Measurements from ENCODE around the gene PAQR5. TPM values are rescaled to one million over a fixed set of nuclear protein-coding genes. Genes with fewer than 3 reads are reported as not detected.

The PAQR5 gene
- total and polyA plus RNA-seq, 7 donors: 0.36 to 19.7 (median 10.2) TPM; not detected in 2

DNA sequence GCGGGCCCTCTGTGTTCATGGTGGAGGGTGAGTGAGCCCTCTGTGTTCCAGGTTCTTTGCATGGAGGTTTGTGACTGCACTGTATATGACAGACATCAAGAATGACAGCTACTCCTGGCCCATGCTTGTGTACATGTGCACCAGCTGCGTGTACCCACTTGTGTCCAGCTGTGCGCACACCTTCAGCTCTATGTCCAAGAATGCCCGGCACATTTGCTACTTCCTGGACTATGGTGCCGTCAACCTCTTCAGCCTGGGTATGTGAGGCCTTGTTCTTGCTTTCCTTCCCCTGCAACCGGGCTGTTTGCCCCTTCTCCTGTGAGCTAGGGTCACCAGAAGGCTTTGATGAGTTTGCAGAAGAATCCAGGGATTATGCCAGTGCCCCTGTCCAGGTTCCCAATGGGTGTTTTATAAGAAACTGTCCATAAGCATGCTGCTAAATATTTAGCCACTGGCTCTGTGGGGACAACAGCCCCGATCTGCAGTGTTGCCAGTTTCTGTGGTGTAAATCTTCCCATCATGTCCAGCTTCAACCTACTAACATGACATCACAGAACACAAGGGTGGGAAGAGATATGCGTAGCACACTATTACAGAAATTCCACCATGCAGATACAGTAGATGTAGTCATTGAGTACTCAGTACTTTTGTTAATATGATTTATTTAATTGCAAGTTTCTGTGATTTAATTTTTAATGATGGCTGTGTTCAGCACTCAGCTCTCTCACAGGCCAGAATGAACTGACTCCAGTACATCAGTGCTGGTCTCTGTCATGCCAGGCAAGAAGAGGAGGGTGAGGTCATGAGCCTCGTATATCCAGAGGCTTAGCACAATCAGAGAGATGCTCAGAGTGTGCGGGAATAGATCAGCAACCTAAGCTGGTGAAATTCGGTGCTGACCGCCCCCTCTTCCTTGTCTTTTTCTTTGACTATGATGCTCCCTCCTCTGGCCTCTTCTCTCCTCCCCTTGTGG is 86.2 kb downstream of the PAQR5 start:
- no peaks in the 10 kb centered on the region for H3K36me3 ChIP-seq
- H3K27ac ChIP-seq: no peak overlapping the region
- TF ChIP-seq POLR2A (IDR thresholded peaks at IDR 0.05) (no peak), EP300 (IDR thresholded peaks at IDR 0.05) (no peak), POLR2AphosphoS5 (IDR thresholded peaks at IDR 0.05) (no peak)
- TF ChIP-seq, protein P1, sequence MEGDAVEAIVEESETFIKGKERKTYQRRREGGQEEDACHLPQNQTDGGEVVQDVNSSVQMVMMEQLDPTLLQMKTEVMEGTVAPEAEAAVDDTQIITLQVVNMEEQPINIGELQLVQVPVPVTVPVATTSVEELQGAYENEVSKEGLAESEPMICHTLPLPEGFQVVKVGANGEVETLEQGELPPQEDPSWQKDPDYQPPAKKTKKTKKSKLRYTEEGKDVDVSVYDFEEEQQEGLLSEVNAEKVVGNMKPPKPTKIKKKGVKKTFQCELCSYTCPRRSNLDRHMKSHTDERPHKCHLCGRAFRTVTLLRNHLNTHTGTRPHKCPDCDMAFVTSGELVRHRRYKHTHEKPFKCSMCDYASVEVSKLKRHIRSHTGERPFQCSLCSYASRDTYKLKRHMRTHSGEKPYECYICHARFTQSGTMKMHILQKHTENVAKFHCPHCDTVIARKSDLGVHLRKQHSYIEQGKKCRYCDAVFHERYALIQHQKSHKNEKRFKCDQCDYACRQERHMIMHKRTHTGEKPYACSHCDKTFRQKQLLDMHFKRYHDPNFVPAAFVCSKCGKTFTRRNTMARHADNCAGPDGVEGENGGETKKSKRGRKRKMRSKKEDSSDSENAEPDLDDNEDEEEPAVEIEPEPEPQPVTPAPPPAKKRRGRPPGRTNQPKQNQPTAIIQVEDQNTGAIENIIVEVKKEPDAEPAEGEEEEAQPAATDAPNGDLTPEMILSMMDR (IDR thresholded peaks at IDR 0.05): no peak
- WGBS, 2 donors: 90 to 92% methylated on average over 12 of the region's 12 CpGs
- no peaks in the 10 kb centered on the region for H3K4me1 ChIP-seq
- intact Hi-C loops (cut with DNase I): no loop called here
- no peaks in the 10 kb centered on the region for H3K9me3 ChIP-seq
- no peaks in the 10 kb centered on the region for H3K27me3 ChIP-seq
- peak; percentile 39 for DNase-seq
- H3K4me3 ChIP-seq: no peak overlapping the region

DNA sequence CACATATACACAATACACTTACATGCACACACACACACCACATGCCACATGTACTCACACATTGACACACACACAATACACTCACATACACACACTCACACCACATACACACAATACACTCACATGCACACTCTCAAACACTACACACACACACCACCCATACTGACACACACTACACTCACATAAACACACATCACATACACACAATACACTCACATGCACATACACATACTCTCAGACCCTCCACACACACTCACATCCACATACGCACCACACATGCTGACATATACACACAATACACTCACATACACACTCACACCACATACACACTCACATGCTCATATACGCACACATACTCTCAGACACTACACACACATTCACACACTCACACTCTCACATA is 87.1 kb downstream of the PAQR5 start:
- no peak overlapping the region for H3K4me3 ChIP-seq
- intact Hi-C loops (cut with DNase I): no loop called here
- no peak for TF ChIP-seq POLR2A (IDR thresholded peaks at IDR 0.05)
- TF ChIP-seq, protein P1 (IDR thresholded peaks at IDR 0.05): no peak
- no peak for TF ChIP-seq POLR2AphosphoS5 (IDR thresholded peaks at IDR 0.05)
- no peak for TF ChIP-seq EP300 (IDR thresholded peaks at IDR 0.05)
- H3K4me1 ChIP-seq: no peaks in the 10 kb centered on the region
- no peaks in the 10 kb centered on the region for H3K9me3 ChIP-seq
- no peaks in the 10 kb centered on the region for H3K27me3 ChIP-seq
- no peaks in the 10 kb centered on the region for H3K36me3 ChIP-seq
- WGBS, 2 donors: 94 to 96% methylated on average over 2 of the region's 2 CpGs
- DNase-seq: peak; percentile 18
- no peak overlapping the region for H3K27ac ChIP-seq

DNA sequence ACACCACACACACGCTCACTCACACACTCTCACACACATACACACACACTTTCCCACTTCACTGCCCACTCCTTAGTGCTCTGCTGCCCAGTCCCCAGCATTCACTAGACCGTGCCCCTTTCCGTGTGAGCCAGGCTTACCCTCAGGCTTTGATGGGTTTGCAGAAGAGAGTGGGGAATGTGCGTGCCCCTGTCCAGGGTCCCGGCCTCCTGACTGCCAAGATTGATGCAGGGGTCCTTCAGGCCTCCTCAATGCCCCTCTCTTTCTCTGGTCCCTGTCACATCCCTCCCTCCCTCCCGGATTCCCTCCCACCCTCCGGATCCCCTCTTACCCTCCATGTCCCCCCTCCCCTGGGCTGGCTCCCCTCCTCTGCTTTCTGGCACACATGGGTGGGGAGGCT is 87.6 kb downstream of the PAQR5 start:
- DNase-seq: peak; percentile 38
- H3K36me3 ChIP-seq: no peaks in the 10 kb centered on the region
- no peak for TF ChIP-seq POLR2A (IDR thresholded peaks at IDR 0.05)
- TF ChIP-seq, protein P1 (IDR thresholded peaks at IDR 0.05): no peak
- TF ChIP-seq POLR2AphosphoS5 (IDR thresholded peaks at IDR 0.05): no peak
- TF ChIP-seq EP300 (IDR thresholded peaks at IDR 0.05): no peak
- no peak overlapping the region for H3K4me3 ChIP-seq
- H3K27ac ChIP-seq: no peak overlapping the region
- no peaks in the 10 kb centered on the region for H3K4me1 ChIP-seq
- 91 to 92% methylated on average over 7 of the region's 7 CpGs for WGBS, 2 donors
- H3K9me3 ChIP-seq: no peaks in the 10 kb centered on the region
- intact Hi-C loops (cut with DNase I): no loop called here
- H3K27me3 ChIP-seq: no peaks in the 10 kb centered on the region

DNA sequence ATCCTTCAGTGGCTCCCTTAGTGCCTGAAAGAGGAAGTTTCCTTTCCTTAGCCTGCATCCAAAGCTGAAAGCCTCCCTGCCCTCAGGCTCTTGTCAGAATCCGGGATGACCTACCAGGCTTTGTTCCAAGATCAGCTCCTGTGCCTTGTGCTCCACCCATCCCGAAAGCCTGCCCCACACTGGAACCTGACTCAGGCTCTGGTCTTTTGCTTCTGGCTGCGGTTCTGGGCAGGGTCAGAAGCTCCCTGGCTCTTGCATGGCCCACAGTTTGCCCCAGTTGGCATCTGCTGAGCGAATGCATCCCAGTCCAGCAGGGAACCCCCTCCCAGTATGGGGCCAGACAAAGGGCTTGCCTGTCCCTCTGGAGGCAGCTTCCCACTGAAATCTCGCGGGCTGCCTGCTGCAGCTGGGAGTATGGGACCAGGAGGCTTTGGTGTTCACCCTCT is 89.6 kb downstream of the PAQR5 start:
- WGBS, 2 donors: 75 to 76% methylated on average over 6 of the region's 6 CpGs
- no peaks in the 10 kb centered on the region for H3K36me3 ChIP-seq
- no peaks in the 10 kb centered on the region for H3K27me3 ChIP-seq
- no peaks in the 10 kb centered on the region for H3K4me1 ChIP-seq
- H3K9me3 ChIP-seq: no peaks in the 10 kb centered on the region
- H3K27ac ChIP-seq: no peak overlapping the region
- no peak overlapping the region for H3K4me3 ChIP-seq
- TF ChIP-seq POLR2AphosphoS5 (IDR thresholded peaks at IDR 0.05): no peak
- no peak for TF ChIP-seq POLR2A (IDR thresholded peaks at IDR 0.05)
- TF ChIP-seq, protein P1 (IDR thresholded peaks at IDR 0.05): no peak
- TF ChIP-seq EP300 (IDR thresholded peaks at IDR 0.05): no peak
- intact Hi-C loops (cut with DNase I): no loop called here
- no peak for DNase-seq

All from sigmoid colon (tissue), 7 donors.